Upper lobe of left lung (tissue), 4 donors: ENCODE measurements around the gene DISC1.

Source experiments
- EP300 ChIP-seq, 4 donors: sonication (generic); formaldehyde crosslinking; IDR thresholded peaks; one replicate each; pipeline ENCODE4 v1.5.1; 2017; ENCODE audit warnings: antibody characterized with exemption in 4 of 4, control low read depth in 2 of 4
- POLR2A ChIP-seq, 4 donors: fragments of 450-650 bp; IDR thresholded peaks; one replicate each; pipeline ENCODE4 v1.5.1; 2016 to 2017; ENCODE audit warnings: antibody characterized with exemption in 4 of 4, mild to moderate bottlenecking in 2 of 4
- POLR2AphosphoS5 ChIP-seq, 2 donors: sonication (generic); formaldehyde crosslinking; IDR thresholded peaks; one replicate each; pipeline ENCODE4 v1.5.1; 2017; ENCODE audit warnings: antibody characterized with exemption in 2 of 2
- TF ChIP-seq, protein P1 (sequence below), 6 experiments: fragments of 450-650 bp in 4 of 6; fragments of 200-600 bp in 2 of 6; sonication (generic) in 2 of 6; IDR thresholded peaks; one replicate each; pipeline ENCODE4 v1.5.1; 2016 to 2019; ENCODE audit warnings: antibody characterized with exemption in 6 of 6

DNA sequence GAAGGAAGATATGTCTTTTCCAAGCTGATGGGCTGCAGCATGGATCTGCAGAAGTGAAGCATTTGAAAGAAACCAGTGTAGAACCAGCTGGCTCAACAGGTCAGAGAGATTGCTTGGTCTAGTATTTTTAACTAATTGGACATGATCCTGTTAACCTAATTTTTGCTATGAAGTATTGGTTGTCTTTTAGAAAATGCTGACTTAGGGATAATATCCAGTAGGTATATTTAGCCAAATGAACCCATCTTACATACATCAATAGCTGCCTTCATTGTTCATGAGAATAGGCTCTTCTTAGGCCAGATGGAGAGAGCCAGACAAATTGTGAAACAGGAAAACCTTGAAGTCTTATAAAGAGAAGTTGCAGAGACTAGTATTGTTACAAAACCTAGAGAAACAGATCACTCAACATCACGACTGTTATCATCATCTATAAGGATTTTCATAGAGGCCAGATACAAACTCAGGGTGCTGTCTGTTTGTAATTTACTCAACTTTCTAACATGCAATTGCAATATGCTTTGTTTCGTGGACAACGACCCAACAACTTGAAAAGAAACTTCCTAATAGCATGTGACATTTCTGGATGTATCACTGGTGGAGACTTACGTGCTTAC is 148.2 kb downstream of the DISC1 start:
- TF ChIP-seq, protein P1, sequence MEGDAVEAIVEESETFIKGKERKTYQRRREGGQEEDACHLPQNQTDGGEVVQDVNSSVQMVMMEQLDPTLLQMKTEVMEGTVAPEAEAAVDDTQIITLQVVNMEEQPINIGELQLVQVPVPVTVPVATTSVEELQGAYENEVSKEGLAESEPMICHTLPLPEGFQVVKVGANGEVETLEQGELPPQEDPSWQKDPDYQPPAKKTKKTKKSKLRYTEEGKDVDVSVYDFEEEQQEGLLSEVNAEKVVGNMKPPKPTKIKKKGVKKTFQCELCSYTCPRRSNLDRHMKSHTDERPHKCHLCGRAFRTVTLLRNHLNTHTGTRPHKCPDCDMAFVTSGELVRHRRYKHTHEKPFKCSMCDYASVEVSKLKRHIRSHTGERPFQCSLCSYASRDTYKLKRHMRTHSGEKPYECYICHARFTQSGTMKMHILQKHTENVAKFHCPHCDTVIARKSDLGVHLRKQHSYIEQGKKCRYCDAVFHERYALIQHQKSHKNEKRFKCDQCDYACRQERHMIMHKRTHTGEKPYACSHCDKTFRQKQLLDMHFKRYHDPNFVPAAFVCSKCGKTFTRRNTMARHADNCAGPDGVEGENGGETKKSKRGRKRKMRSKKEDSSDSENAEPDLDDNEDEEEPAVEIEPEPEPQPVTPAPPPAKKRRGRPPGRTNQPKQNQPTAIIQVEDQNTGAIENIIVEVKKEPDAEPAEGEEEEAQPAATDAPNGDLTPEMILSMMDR (IDR thresholded peaks at IDR 0.05), result no peak
- TF ChIP-seq POLR2A (IDR thresholded peaks at IDR 0.05) (no peak), EP300 (IDR thresholded peaks at IDR 0.05) (no peak), POLR2AphosphoS5 (IDR thresholded peaks at IDR 0.05) (no peak)
